Omental fat pad (tissue), 4 donors: Measurements from ENCODE around the gene C16orf92. TPM values are rescaled to one million over a fixed set of nuclear protein-coding genes. Genes with fewer than 3 reads are reported as not detected.

Source experiments
- ATAC-seq: fragments of 150-250 bp; one replicate; pipeline ENCODE4 v1.9.1; 2016; ENCODE audit warnings: mild to moderate bottlenecking, moderate library complexity; ENCODE audit not compliant: low FRiP score
- DNase-seq: peaks from one replicate; pipeline ENCODE4 v3.0.0-alpha.2; 2019; ENCODE audit warnings: low spot score
- CTCF ChIP-seq, 3 donors: fragments of 450-650 bp; IDR thresholded peaks; one replicate each; pipeline ENCODE4 v1.5.1; 2016 to 2017; ENCODE audit warnings: antibody characterized with exemption in 3 of 3, mild to moderate bottlenecking in 3 of 3, moderate library complexity in 2 of 3
- total RNA-seq, 4 donors: library from RNA; depleted of rRNA; stranded (reverse); fragments of >200 nt; gene quantifications; one replicate each; pipeline ENCODE4 v1.1.0, GENCODE V29; 2016

C16orf92 gene
- total RNA-seq, 4 donors from 2014 or later, result not detected

GRCh38 chr16:30068750-30069610 is 46.0 kb downstream of the C16orf92 start:
- DNase-seq (no peak), ATAC-seq (no peak)
- no peak for TF ChIP-seq CTCF (IDR thresholded peaks at IDR 0.05)

- DNase-seq (no peak), ATAC-seq (no peak)
- no peak for TF ChIP-seq CTCF (IDR thresholded peaks at IDR 0.05)
Observed at GRCh38 chr16:30069611-30070462, 46.8 kb downstream of the C16orf92 start.

DNA sequence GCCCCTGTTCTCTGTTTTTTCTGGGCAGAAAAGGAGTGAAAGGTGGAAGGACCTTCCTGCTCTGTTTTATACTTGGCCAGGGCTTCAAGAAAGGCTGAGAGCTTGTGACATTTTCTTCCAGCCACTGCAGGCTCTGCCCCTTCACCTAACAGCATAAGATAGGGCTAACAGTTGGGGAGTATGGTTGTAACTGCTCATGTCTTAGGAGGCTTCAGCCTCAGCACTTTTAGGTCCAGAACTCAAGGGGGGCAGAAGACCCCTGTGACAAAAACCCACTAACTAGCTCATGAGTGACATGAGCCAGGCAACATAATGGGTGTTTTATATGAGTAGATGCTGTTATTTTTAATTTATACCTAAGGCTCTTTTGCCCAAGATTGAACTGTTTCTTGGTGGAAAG is 47.5 kb downstream of the C16orf92 start:
- no peak for TF ChIP-seq CTCF (IDR thresholded peaks at IDR 0.05)
- ATAC-seq (no peak), DNase-seq (no peak)

Other genes with a start within 250 kb of the C16orf92 start
- gene ZG16, start 244.9 kb upstream of the C16orf92 start, total RNA-seq, result not detected
- gene KIF22, start 232.4 kb upstream of the C16orf92 start, total RNA-seq, result 10 to 100 TPM in 3 of 4 donors, 1 to 10 TPM in 1; 9.2 to 25.2 (median 13.1) TPM
- 10 to 100 TPM; 38.0 to 76.9 (median 57.7) TPM for gene MAZ, start 216.7 kb upstream of the C16orf92 start, total RNA-seq
- 1 to 10 TPM in 2 of 4 donors, under 1 TPM in 2; 0.28 to 9.8 (median 1.0) TPM for gene PRRT2, start 211.0 kb upstream of the C16orf92 start, total RNA-seq
- 10 to 100 TPM; 15.6 to 32.9 (median 20.6) TPM for gene PAGR1, start 207.0 kb upstream of the C16orf92 start, total RNA-seq
- 100 to 1,000 TPM; 101 to 151 (median 129) TPM for gene MVP, start 202.7 kb upstream of the C16orf92 start, total RNA-seq
- 100 to 1,000 TPM; 101 to 156 (median 104) TPM for gene CDIPT, start 160.0 kb upstream of the C16orf92 start, total RNA-seq
- gene SEZ6L2, start 123.6 kb upstream of the C16orf92 start, total RNA-seq, result 10 to 100 TPM in 1 of 4 donors, 1 to 10 TPM in 2, under 1 TPM in 1; 0.63 to 11.5 (median 4.2) TPM
- 10 to 100 TPM in 2 of 4 donors, 1 to 10 TPM in 1, not detected in 1; 4.0 to 14.0 (median 10.6) TPM for gene ASPHD1, start 122.7 kb upstream of the C16orf92 start, total RNA-seq
- gene KCTD13, start 97.0 kb upstream of the C16orf92 start, total RNA-seq, result 10 to 100 TPM in 3 of 4 donors, 1 to 10 TPM in 1; 7.1 to 44.5 (median 20.0) TPM
- 100 to 1,000 TPM in 3 of 4 donors, 10 to 100 TPM in 1; 78.4 to 135 (median 110) TPM for gene TMEM219, start 61.1 kb upstream of the C16orf92 start, total RNA-seq
- 10 to 100 TPM; 25.1 to 90.0 (median 43.2) TPM for gene TAOK2, start 49.3 kb upstream of the C16orf92 start, total RNA-seq
- 10 to 100 TPM in 1 of 4 donors, 1 to 10 TPM in 3; 5.6 to 22.2 (median 9.8) TPM for gene HIRIP3, start 27.6 kb upstream of the C16orf92 start, total RNA-seq
- gene INO80E, start 27.0 kb upstream of the C16orf92 start, total RNA-seq, result 100 to 1,000 TPM in 1 of 4 donors, 10 to 100 TPM in 3; 22.8 to 113 (median 31.1) TPM
- gene DOC2A, start 12.2 kb upstream of the C16orf92 start, total RNA-seq, result 1 to 10 TPM in 2 of 4 donors, under 1 TPM in 1, not detected in 1; 0.95 to 2.3 (median 1.2) TPM
- not detected for gene TLCD3B, start 8.1 kb downstream of the C16orf92 start, total RNA-seq
- 100 to 1,000 TPM; 468 to 864 (median 772) TPM for gene ALDOA, start 42.6 kb downstream of the C16orf92 start, total RNA-seq
- gene PPP4C, start 52.8 kb downstream of the C16orf92 start, total RNA-seq, result 10 to 100 TPM; 49.8 to 59.1 (median 56.3) TPM
- under 1 TPM in 2 of 4 donors, not detected in 2; 0.36 to 0.56 TPM for gene TBX6, start 68.7 kb downstream of the C16orf92 start, total RNA-seq
- gene YPEL3, start 73.0 kb downstream of the C16orf92 start, total RNA-seq, result 10 to 100 TPM; 33.0 to 93.7 (median 74.9) TPM
- gene GDPD3, start 90.3 kb downstream of the C16orf92 start, total RNA-seq, result 1 to 10 TPM; 1.6 to 6.3 (median 2.8) TPM
- 100 to 1,000 TPM in 1 of 4 donors, 10 to 100 TPM in 3; 58.1 to 149 (median 87.0) TPM for gene MAPK3, start 100.0 kb downstream of the C16orf92 start, total RNA-seq
- 100 to 1,000 TPM in 1 of 4 donors, 10 to 100 TPM in 3; 31.6 to 109 (median 50.0) TPM for gene CORO1A, start 160.4 kb downstream of the C16orf92 start, total RNA-seq
- 100 to 1,000 TPM; 152 to 366 (median 206) TPM for gene BOLA2B, start 170.5 kb downstream of the C16orf92 start, total RNA-seq
- gene SLX1A, start 170.7 kb downstream of the C16orf92 start, total RNA-seq, result 10 to 100 TPM; 21.7 to 52.7 (median 44.2) TPM
- 10 to 100 TPM; 14.0 to 32.3 (median 18.3) TPM for gene SULT1A3, start 176.1 kb downstream of the C16orf92 start, total RNA-seq
- gene NPIPB13, start 225.3 kb downstream of the C16orf92 start, total RNA-seq, result 10 to 100 TPM in 1 of 4 donors, 1 to 10 TPM in 3; 2.8 to 14.7 (median 5.9) TPM